Gastroesophageal sphincter (tissue), 3 donors: ENCODE measurements around the gene CIB4.

Experiments used
- CTCF ChIP-seq, 4 experiments: fragments of 200-600 bp in 2 of 4; fragments of 450-650 bp in 2 of 4; sonication (generic) in 1 of 4; IDR thresholded peaks; one replicate each; pipeline ENCODE4 v1.5.1; 2017 to 2019; ENCODE audit warnings: antibody characterized with exemption in 4 of 4, mild to moderate bottlenecking in 2 of 4, moderate library complexity in 2 of 4
- EP300 ChIP-seq: sonication (generic); formaldehyde crosslinking; IDR thresholded peaks from one replicate; pipeline ENCODE4 v1.6.1; 2017; ENCODE audit warnings: antibody characterized with exemption, mild to moderate bottlenecking
- POLR2A ChIP-seq, 2 donors: fragments of 450-650 bp; IDR thresholded peaks; one replicate each; pipeline ENCODE4 v1.6.1; 2017; ENCODE audit warnings: antibody characterized with exemption in 2 of 2, mild to moderate bottlenecking in 2 of 2, moderate library complexity in 1 of 2
- POLR2AphosphoS5 ChIP-seq: sonication (generic); formaldehyde crosslinking; IDR thresholded peaks from one replicate; pipeline ENCODE4 v1.6.1; 2017; ENCODE audit warnings: antibody characterized with exemption

GRCh38 chr2:26541401-26542193, 99.6 kb downstream of the CIB4 start:
- TF ChIP-seq CTCF (IDR thresholded peaks at IDR 0.05) (no peak), POLR2A (IDR thresholded peaks at IDR 0.05) (no peak), EP300 (no peak), POLR2AphosphoS5 (no peak)
